ENCODE data around the gene RAB11FIP2.

GRCh38 chr10:117993166-117993565 is 53.6 kb downstream of the RAB11FIP2 start:
- TF ChIP-seq CTCF (IDR thresholded peaks at IDR 0.05 in 8 of 11, conservative IDR thresholded peaks at IDR 0.05 in 3 of 11) (no peak), POLR2AphosphoS5 (IDR thresholded peaks at IDR 0.05) (no peak), POLR2A (IDR thresholded peaks at IDR 0.05) (no peak)

All from spleen (tissue), 7 donors.